DMS 273 (cell line): ENCODE results near the gene TAOK3.

Source experiments
- DNase-seq: peaks from one replicate; lab custom pipeline; 2025; ENCODE audit not compliant: unreplicated experiment; lab: John Stamatoyannopoulos, UW

The TAOK3 gene

GRCh38 chr12:118219106-118219505, 153.6 kb downstream of the TAOK3 start:
- no peak for DNase-seq

- no peak for DNase-seq
Observed at GRCh38 chr12:118213452-118213851, 159.3 kb downstream of the TAOK3 start.

GRCh38 chr12:118212606-118213005, 160.1 kb downstream of the TAOK3 start:
- DNase-seq, result no peak

GRCh38 chr12:118206107-118206412, 166.6 kb downstream of the TAOK3 start:
- no peak for DNase-seq

GRCh38 chr12:118193958-118194357, 178.7 kb downstream of the TAOK3 start:
- no peak for DNase-seq

GRCh38 chr12:118193477-118193876, 179.2 kb downstream of the TAOK3 start:
- DNase-seq, result no peak

GRCh38 chr12:118190266-118190665, 182.4 kb downstream of the TAOK3 start:
- no peak for DNase-seq

- peak; percentile 35 for DNase-seq
Observed at GRCh38 chr12:118189741-118190191, 182.9 kb downstream of the TAOK3 start.

GRCh38 chr12:118188690-118189371, 183.9 kb downstream of the TAOK3 start:
- no peak for DNase-seq

- no peak for DNase-seq
Observed at GRCh38 chr12:118187751-118188435, 184.8 kb downstream of the TAOK3 start.

GRCh38 chr12:118185602-118186397, 186.9 kb downstream of the TAOK3 start:
- no peak for DNase-seq

- DNase-seq, result no peak
Observed at GRCh38 chr12:118183711-118184110, 189.0 kb downstream of the TAOK3 start.

- DNase-seq, result no peak
Observed at GRCh38 chr12:118183155-118183554, 189.6 kb downstream of the TAOK3 start.

GRCh38 chr12:118175823-118176447, 196.8 kb downstream of the TAOK3 start:
- no peak for DNase-seq

- DNase-seq, result no peak
Observed at GRCh38 chr12:118166946-118167345, 205.8 kb downstream of the TAOK3 start.

- peak; percentile 51 for DNase-seq
Observed at GRCh38 chr12:118164798-118165486, 207.8 kb downstream of the TAOK3 start.

GRCh38 chr12:118160536-118160935, 212.2 kb downstream of the TAOK3 start:
- DNase-seq, result no peak

- DNase-seq, result no peak
Observed at GRCh38 chr12:118151755-118152154, 221.0 kb downstream of the TAOK3 start.

- DNase-seq, result no peak
Observed at GRCh38 chr12:118150625-118151024, 222.1 kb downstream of the TAOK3 start.

GRCh38 chr12:118148287-118148686, 224.4 kb downstream of the TAOK3 start:
- DNase-seq, result no peak

GRCh38 chr12:118145798-118146156, 226.9 kb downstream of the TAOK3 start:
- DNase-seq, result peak; percentile 25
